Liver (tissue), 9 donors: Measurements from ENCODE around the gene ERC2. TPM values are rescaled to one million over a fixed set of nuclear protein-coding genes. Genes with fewer than 3 reads are reported as not detected.

Experiments used
- DNase-seq: peaks from one replicate; pipeline ENCODE4 v3.0.0-alpha.2; 2017; ENCODE audit warnings: low spot score
- H3K27ac ChIP-seq, 2 donors: one replicate each; pipeline ENCODE4 v1.7.0; 2013; ENCODE audit warnings: inconsistent platforms in 2 of 2, low read length in 2 of 2, control low read depth in 1 of 2, low read depth in 1 of 2, mild to moderate bottlenecking in 1 of 2
- H3K27me3 ChIP-seq, 4 donors: one replicate each; pipeline versions ENCODE4 v1.6.1 to v1.7.0; 2013; ENCODE audit warnings: low read length in 3 of 4, inconsistent platforms in 1 of 4, mild to moderate bottlenecking in 1 of 4, moderate library complexity in 1 of 4; ENCODE audit not compliant: control insufficient read depth in 4 of 4, insufficient read depth in 4 of 4
- H3K36me3 ChIP-seq, 4 donors: one replicate each; pipeline versions ENCODE4 v1.6.1 to v1.7.0; 2013; ENCODE audit warnings: low read length in 3 of 4, mild to moderate bottlenecking in 3 of 4, low read depth in 1 of 4, moderate library complexity in 1 of 4; ENCODE audit not compliant: control insufficient read depth in 4 of 4, insufficient read depth in 3 of 4
- H3K4me1 ChIP-seq, 4 donors: one replicate each; pipeline versions ENCODE4 v1.6.1 to v1.7.0; 2013; ENCODE audit warnings: low read length in 3 of 4, mild to moderate bottlenecking in 3 of 4, moderate library complexity in 1 of 4; ENCODE audit not compliant: control insufficient read depth in 4 of 4, insufficient read depth in 4 of 4
- H3K4me3 ChIP-seq, 3 donors: one replicate each; pipeline versions ENCODE4 v1.6.1 to v1.7.0; 2013; ENCODE audit warnings: low read length in 3 of 3, control low read depth in 1 of 3, low read depth in 1 of 3, mild to moderate bottlenecking in 1 of 3
- H3K9ac ChIP-seq, 2 donors: one replicate each; pipeline ENCODE4 v1.7.0; 2013; ENCODE audit warnings: low read length in 2 of 2, mild to moderate bottlenecking in 2 of 2, moderate library complexity in 2 of 2, control low read depth in 1 of 2, low read depth in 1 of 2
- H3K9me3 ChIP-seq, 4 donors: one replicate each; pipeline versions ENCODE4 v1.6.1 to v1.7.0; 2013; ENCODE audit warnings: low read length in 3 of 4; ENCODE audit not compliant: control insufficient read depth in 4 of 4
- ATF3 ChIP-seq: IDR thresholded peaks from 2 replicates; pipeline ENCODE4 v1.6.1; 2016; ENCODE audit warnings: antibody characterized with exemption
- CTCF ChIP-seq: fragments of 150-350 bp; IDR thresholded peaks from 2 replicates; pipeline ENCODE4 v1.5.1; 2017; ENCODE audit warnings: improper control_type of control experiment, low read depth, low read length; ENCODE audit not compliant: missing input control
- EGR1 ChIP-seq, 2 donors: IDR thresholded peaks; 2 replicates each; pipeline ENCODE4 v1.6.1; 2016 to 2018; ENCODE audit warnings: antibody characterized with exemption in 2 of 2, low read depth in 2 of 2
- FOXA2 ChIP-seq: IDR thresholded peaks from 2 replicates; pipeline ENCODE4 v1.6.1; 2016; ENCODE audit warnings: antibody characterized with exemption
- GABPA ChIP-seq, 2 donors: IDR thresholded peaks in 1 of 2; conservative IDR thresholded peaks in 1 of 2; 2 replicates each; pipeline ENCODE4 v1.6.1; 2016; ENCODE audit warnings: antibody characterized with exemption in 2 of 2, mild to moderate bottlenecking in 1 of 2, moderate library complexity in 1 of 2
- HNF4A ChIP-seq, 2 donors: conservative IDR thresholded peaks; 2 replicates each; pipeline ENCODE4 v1.6.1; 2016; ENCODE audit warnings: antibody characterized with exemption in 2 of 2, mild to moderate bottlenecking in 2 of 2
- HNF4G ChIP-seq: IDR thresholded peaks from 2 replicates; pipeline ENCODE4 v1.6.1; 2016; ENCODE audit warnings: antibody characterized with exemption
- NR2F2 ChIP-seq: IDR thresholded peaks from 2 replicates; pipeline ENCODE4 v1.6.1; 2016; ENCODE audit warnings: antibody characterized with exemption
- REST ChIP-seq: IDR thresholded peaks from 2 replicates; pipeline ENCODE4 v1.6.1; 2016; ENCODE audit warnings: antibody characterized with exemption, mild to moderate bottlenecking
- RXRA ChIP-seq, 2 donors: IDR thresholded peaks; 2 replicates each; pipeline ENCODE4 v1.6.1; 2017 to 2018; ENCODE audit warnings: antibody characterized with exemption in 2 of 2, mild to moderate bottlenecking in 1 of 2
- SP1 ChIP-seq: IDR thresholded peaks from 2 replicates; pipeline ENCODE4 v1.6.1; 2018; ENCODE audit warnings: antibody characterized with exemption, mild to moderate bottlenecking
- YY1 ChIP-seq: IDR thresholded peaks from 2 replicates; pipeline ENCODE4 v1.6.1; 2016; ENCODE audit warnings: antibody characterized with exemption, mild to moderate bottlenecking
- ZBTB33 ChIP-seq: IDR thresholded peaks from 2 replicates; pipeline ENCODE4 v1.6.1; 2016; ENCODE audit warnings: antibody characterized with exemption
- WGBS: extraction: QIAGEN DNeasy Blood & Tissue Kit; methylation state at CpG from one replicate; pipeline ENCODE4 v1.1.7; 2013; 5-methylcytosine and 5-hydroxymethylcytosine counted together
- polyA plus RNA-seq, 2 donors: library from polyadenylated mRNA; stranded (reverse) in 1 of 2; unstranded in 1 of 2; fragments of 200-250 nt in 1 of 2; fragments of >200 nt in 1 of 2; fragmentation: Nextera tagmentation in 1 of 2; extraction: Ambion mirVana in 1 of 2; gene quantifications; one replicate each; pipeline versions ENCODE4 v1.2.1 to v1.2.3, GENCODE V29; 2013 to 2015
- total RNA-seq, 2 donors: library from RNA; depleted of rRNA; stranded (reverse); fragments of >200 nt; gene quantifications; one replicate each; pipeline ENCODE4 v1.2.3, GENCODE V29; 2014
- donor health status: healthy.
- donor health status: healthy.
- donor health status: healthy.
- donor health status: healthy.
- donor health status: healthy.

ERC2 gene
- total and polyA plus RNA-seq, 4 donors, result 0.14 to 0.25 TPM; not detected in 2

GRCh38 chr3:56406826-56407515 lies 61.3 kb downstream of the ERC2 start (continued):
- TF ChIP-seq REST (no peak), ZBTB33 (no peak), EGR1 (IDR thresholded peaks at IDR 0.05; ENCODE audit: low read depth in 2 of 2) (no peak), GABPA (IDR thresholded peaks at IDR 0.05 in 1 of 2, conservative IDR thresholded peaks at IDR 0.05 in 1 of 2) (no peak), HNF4A (conservative IDR thresholded peaks at IDR 0.05) (no peak), NR2F2 (no peak), RXRA (IDR thresholded peaks at IDR 0.05) (no peak), FOXA2 (no peak), HNF4G (no peak), YY1 (no peak)

GRCh38 chr3:56404884-56405283 lies 63.4 kb downstream of the ERC2 start:
- no peak overlapping the region for H3K4me3 ChIP-seq
- no peaks in the 10 kb centered on the region for H3K9me3 ChIP-seq
- WGBS, result 38% methylated on average over 3 of the region's 3 CpGs
- TF ChIP-seq HNF4A (conservative IDR thresholded peaks at IDR 0.05) (peak in 1 of 2 donors; percentile 52), FOXA2 (no peak), RXRA (IDR thresholded peaks at IDR 0.05) (peak in 1 of 2 donors; percentile 41)
- H3K4me1 ChIP-seq, result no peaks in the 10 kb centered on the region
- H3K27ac ChIP-seq, result no peak overlapping the region
- no peak for DNase-seq
- H3K27me3 ChIP-seq, result no peaks in the 10 kb centered on the region
- no peaks in the 10 kb centered on the region for H3K36me3 ChIP-seq
- H3K9ac ChIP-seq, result no peak overlapping the region

GRCh38 chr3:56398659-56399058 lies 69.6 kb downstream of the ERC2 start:
- WGBS, result 79% methylated on average over 2 of the region's 2 CpGs
- no peaks in the 10 kb centered on the region for H3K27me3 ChIP-seq
- no peaks in the 10 kb centered on the region for H3K36me3 ChIP-seq
- no peak overlapping the region for H3K27ac ChIP-seq
- no peak overlapping the region for H3K4me3 ChIP-seq
- DNase-seq, result no peak
- no peaks in the 10 kb centered on the region for H3K9me3 ChIP-seq
- H3K9ac ChIP-seq, result no peak overlapping the region
- TF ChIP-seq HNF4G (no peak), GABPA (IDR thresholded peaks at IDR 0.05 in 1 of 2, conservative IDR thresholded peaks at IDR 0.05 in 1 of 2) (no peak), CTCF (no peak), SP1 (no peak), REST (no peak), ATF3 (no peak), ZBTB33 (no peak)
- H3K4me1 ChIP-seq, result no peaks in the 10 kb centered on the region
